H1 (cell line): Measurements from ENCODE around the gene MEX3D. TPM values are rescaled to one million over a fixed set of nuclear protein-coding genes. Genes with fewer than 3 reads are reported as not detected.

ENCODE experiments used
- CTCF ChIA-PET: fragments of 300-600 bp; sonication (Branson Sonifier 250); formaldehyde crosslinking; loops from one replicate; lab custom pipeline; 2021; ENCODE audit not compliant: partially characterized antibody; lab: Charles Lee
- POLR2A ChIA-PET: fragments of 300-600 bp; sonication (Branson Sonifier 250); formaldehyde crosslinking; loops from one replicate; lab custom pipeline; 2021; ENCODE audit warnings: inconsistent platforms; ENCODE audit not compliant: partially characterized antibody; lab: Charles Lee
- DNase-seq, 2 experiments: peaks; one replicate each; pipeline versions ENCODE4 v3.0.0 to v3.0.0-alpha.2; 2010 to 2022; ENCODE audit warnings: low spot score in 2 of 2, low read depth in 1 of 2, mixed read lengths in 1 of 2
- FAIRE-seq: peaks from 2 replicates; lab custom pipeline; 2011; peaks lifted over from hg19 to GRCh38; lab: Jason Lieb, UNC
- H2AFZ ChIP-seq: 2 replicates; pipeline ENCODE4 v1.8.1; 2012; ENCODE audit warnings: low read length, inconsistent platforms
- H2AK5ac ChIP-seq: 2 replicates; pipeline ENCODE4 v1.6.1; 2013; ENCODE audit warnings: low read depth, low read length
- H2BK120ac ChIP-seq: replicated peaks from 2 replicates; pipeline ENCODE3; 2013; ENCODE audit warnings: low read depth, low read length, inconsistent platforms
- H2BK12ac ChIP-seq: 2 replicates; pipeline ENCODE4 v1.6.1; 2013; ENCODE audit warnings: low read depth, low read length
- H2BK15ac ChIP-seq: 2 replicates; pipeline ENCODE4 v1.6.1; 2013; ENCODE audit warnings: low read length
- H2BK20ac ChIP-seq: 2 replicates; pipeline ENCODE4 v1.6.1; 2013; ENCODE audit warnings: low read length
- H2BK5ac ChIP-seq: 2 replicates; pipeline ENCODE4 v1.6.1; 2013; ENCODE audit warnings: low read depth, low read length
- H3K14ac ChIP-seq: 2 replicates; pipeline ENCODE4 v1.6.1; 2013; ENCODE audit warnings: inconsistent platforms; ENCODE audit not compliant: insufficient read length
- H3K18ac ChIP-seq: 2 replicates; pipeline ENCODE4 v1.6.1; 2013; ENCODE audit warnings: low read length; ENCODE audit errors: extremely low read depth
- H3K23ac ChIP-seq: 2 replicates; pipeline ENCODE4 v1.6.1; 2013; ENCODE audit warnings: inconsistent platforms; ENCODE audit not compliant: insufficient read length
- H3K23me2 ChIP-seq: 2 replicates; pipeline ENCODE4 v1.6.1; 2013; ENCODE audit warnings: low read depth, low read length
- H3K27ac ChIP-seq: 2 replicates; pipeline ENCODE4 v1.6.1; 2011; ENCODE audit warnings: low read depth, low read length, inconsistent platforms
- H3K27me3 ChIP-seq, 4 experiments: replicated peaks in 1 of 4; 1 replicate in 1 of 4; 2 replicates in 3 of 4; pipeline versions ENCODE4 v1.6.1 to v1.8.1; 2011 to 2013; ENCODE audit warnings: low read length in 3 of 4, mild to moderate bottlenecking in 3 of 4, inconsistent platforms in 2 of 4, mixed read lengths in 2 of 4, moderate library complexity in 1 of 4; ENCODE audit not compliant: control insufficient read depth in 3 of 4, insufficient read depth in 3 of 4; ENCODE audit errors: extremely low read depth in 1 of 4
- H3K36me3 ChIP-seq, 4 experiments: 2 replicates each; pipeline versions ENCODE4 v1.6.1 to v1.8.1; 2011 to 2013; ENCODE audit warnings: mild to moderate bottlenecking in 4 of 4, low read length in 3 of 4, moderate library complexity in 2 of 4, control low read depth in 1 of 4, inconsistent platforms in 1 of 4; ENCODE audit not compliant: insufficient read depth in 4 of 4, control insufficient read depth in 2 of 4
- H3K4ac ChIP-seq: replicated peaks from 2 replicates; pipeline ENCODE3; 2013; ENCODE audit warnings: low read length, low read depth, mixed read lengths, inconsistent platforms; ENCODE audit not compliant: insufficient read length
- H3K4me1 ChIP-seq, 4 experiments: replicated peaks in 1 of 4; 1 replicate in 1 of 4; 2 replicates in 3 of 4; pipeline versions ENCODE4 v1.6.1 to v1.8.1; 2011 to 2013; ENCODE audit warnings: low read length in 3 of 4, inconsistent platforms in 2 of 4, mixed read lengths in 1 of 4; ENCODE audit not compliant: insufficient read depth in 4 of 4, control insufficient read depth in 3 of 4
- H3K4me2 ChIP-seq, 2 experiments: 2 replicates each; pipeline versions ENCODE4 v1.6.1 to v1.8.1; 2011 to 2013; ENCODE audit warnings: low read depth in 2 of 2, low read length in 2 of 2, control low read depth in 1 of 2, inconsistent platforms in 1 of 2, mild to moderate bottlenecking in 1 of 2; ENCODE audit not compliant: insufficient read depth in 1 of 2
- H3K4me3 ChIP-seq, 4 experiments: fragments of 200-600, 300-600 bp in 1 of 4; sonication (generic), shearing (Covaris generic), sonication (Bioruptor Twin) in 1 of 4; 2 replicates each; pipeline versions ENCODE4 v1.5.1 to v1.8.1; 2011 to 2016; ENCODE audit warnings: low read length in 4 of 4, low read depth in 3 of 4, control low read depth in 2 of 4, inconsistent platforms in 2 of 4, mild to moderate bottlenecking in 2 of 4, mixed read lengths in 1 of 4, moderate library complexity in 1 of 4; ENCODE audit not compliant: insufficient read depth in 2 of 4; ENCODE audit errors: extremely low read depth in 1 of 4
- H3K56ac ChIP-seq: replicated peaks from 2 replicates; pipeline ENCODE3; 2013; ENCODE audit warnings: low read depth, mild to moderate bottlenecking, mixed read lengths, low read length, inconsistent platforms; ENCODE audit not compliant: insufficient read length
- H3K79me1 ChIP-seq: 2 replicates; pipeline ENCODE4 v1.6.1; 2013; ENCODE audit warnings: low read depth, low read length, control low read depth
- H3K79me2 ChIP-seq, 2 experiments: 2 replicates each; pipeline versions ENCODE4 v1.6.1 to v1.8.1; 2012 to 2013; ENCODE audit warnings: low read length in 2 of 2, mild to moderate bottlenecking in 2 of 2, inconsistent platforms in 1 of 2; ENCODE audit not compliant: insufficient read depth in 2 of 2, control insufficient read depth in 1 of 2
- H3K9ac ChIP-seq, 4 experiments: replicated peaks in 1 of 4; 1 replicate in 1 of 4; 2 replicates in 3 of 4; pipeline versions ENCODE4 v1.6.1 to v1.8.1; 2011 to 2013; ENCODE audit warnings: low read depth in 3 of 4, low read length in 3 of 4, control low read depth in 2 of 4, mild to moderate bottlenecking in 2 of 4, moderate library complexity in 2 of 4, inconsistent platforms in 1 of 4; ENCODE audit errors: extremely low read depth in 1 of 4
- H3K9me3 ChIP-seq, 2 experiments: 2 replicates each; pipeline versions ENCODE4 v1.6.1 to v1.8.1; 2012 to 2013; ENCODE audit warnings: mild to moderate bottlenecking in 2 of 2, moderate library complexity in 2 of 2, control low read depth in 1 of 2, inconsistent platforms in 1 of 2, low read depth in 1 of 2, low read length in 1 of 2, mixed read lengths in 1 of 2; ENCODE audit not compliant: insufficient read depth in 2 of 2
- H4K20me1 ChIP-seq, 2 experiments: replicated peaks in 1 of 2; 2 replicates each; pipeline versions ENCODE3 to v1.8.1; 2011 to 2013; ENCODE audit warnings: inconsistent platforms in 2 of 2, low read length in 2 of 2, mild to moderate bottlenecking in 1 of 2; ENCODE audit not compliant: insufficient read depth in 2 of 2, control insufficient read depth in 1 of 2
- H4K5ac ChIP-seq: 2 replicates; pipeline ENCODE4 v1.6.1; 2013; ENCODE audit warnings: low read length, low read depth, mixed read lengths, inconsistent platforms; ENCODE audit not compliant: insufficient read length
- H4K8ac ChIP-seq: 2 replicates; pipeline ENCODE4 v1.8.0; 2013; ENCODE audit warnings: mild to moderate bottlenecking, moderate library complexity, low read length, inconsistent platforms; ENCODE audit not compliant: insufficient read depth; ENCODE audit errors: extremely low read depth
- H4K91ac ChIP-seq: replicated peaks from 2 replicates; pipeline ENCODE3; 2013; ENCODE audit warnings: low read length, mixed read lengths, inconsistent platforms; ENCODE audit not compliant: insufficient read length
- CHD2 ChIP-seq: IDR thresholded peaks from 2 replicates; pipeline ENCODE4 v1.6.1; 2012; ENCODE audit warnings: low read length, improper control_type of control experiment
- E2F6 ChIP-seq: IDR thresholded peaks from 2 replicates; pipeline ENCODE4 v1.6.1; 2012; ENCODE audit warnings: inconsistent platforms
- KDM5A ChIP-seq: fragments of 200-600 bp; IDR thresholded peaks from 2 replicates; pipeline ENCODE4 v1.7.1; 2012; ENCODE audit warnings: mild to moderate bottlenecking, low read length, inconsistent platforms, mixed read lengths
- RBBP5 ChIP-seq: IDR thresholded peaks from 2 replicates; pipeline ENCODE4 v1.7.1; 2012; ENCODE audit warnings: low read depth, mild to moderate bottlenecking, inconsistent platforms, low read length, moderate library complexity, borderline replicate concordance
- SIN3A ChIP-seq, 2 experiments: IDR thresholded peaks in 1 of 2; conservative IDR thresholded peaks in 1 of 2; 2 replicates each; pipeline ENCODE4 v1.6.1; 2011 to 2012; ENCODE audit warnings: low read length in 2 of 2, improper control_type of control experiment in 1 of 2, low read depth in 1 of 2, mild to moderate bottlenecking in 1 of 2
- TAF1 ChIP-seq: IDR thresholded peaks from 2 replicates; pipeline ENCODE4 v1.6.1; 2011; ENCODE audit warnings: mild to moderate bottlenecking, low read depth, low read length
- WGBS, 2 experiments: shearing (Covaris generic) in 1 of 2; methylation state at CpG; one replicate each; pipeline versions ENCODE4 v1.1.6 to v1.1.7; 2013 to 2015; ENCODE audit warnings: low lambda C conversion rate in 2 of 2, mixed read lengths in 2 of 2, inconsistent platforms in 1 of 2, low coverage in 1 of 2, missing lambda C conversion rate in 1 of 2; ENCODE audit not compliant: insufficient replicate concordance in 2 of 2, insufficient coverage in 1 of 2, insufficient read length in 1 of 2; ENCODE audit errors: extremely low coverage in 1 of 2, missing lambda C conversion rate in 1 of 2; 5-methylcytosine and 5-hydroxymethylcytosine counted together
- polyA plus RNA-seq, 7 experiments: library from polyadenylated mRNA; depleted of rRNA in 3 of 7; stranded (reverse) in 5 of 7; unstranded in 2 of 7; fragments of >200 nt in 5 of 7; fragments of 200-250 nt in 2 of 7; gene quantifications; 1 replicate in 5 of 7; 2 replicates in 1 of 7; 4 replicates in 1 of 7; pipeline versions ENCODE4 v1.2.1 to v1.2.3, GENCODE V29; 2011 to 2013; ENCODE audit warnings: missing spikeins in 2 of 7, mixed read lengths in 2 of 7
- total RNA-seq: library from RNA; stranded (reverse); fragmentation: NEBNext Ultra II Directional; extraction: Animal tissue kit (Norgen Biotek cat#: 25700); gene quantifications from 2 replicates; pipeline ENCODE4 v1.2.1, GENCODE V29; 2021

MEX3D gene
- total and polyA plus RNA-seq, 2 of the 8 experiments (the other 6 are each of a cell fraction or from before 2014, with no cell fraction given): 20.8 to 78.8 TPM

- Histone ChIP-seq H3K79me1 (no peaks in the 10 kb centered on the region), H2AK5ac (no peak overlapping the region), H3K56ac (no peak overlapping the region), H4K91ac (no peak overlapping the region), H3K23me2 (peaks cover 8% of the 10 kb centered on the region; the same call in 1 of the 2 replicates), H2BK20ac (no peak overlapping the region), H3K4ac (no peak overlapping the region), H3K18ac (no peak overlapping the region), H3K4me1 (peaks cover 0 to 3% (median 1%) of the 10 kb centered on the region in 4 experiments; a peak in 3 of 7 replicates), H3K27ac (no peak overlapping the region), H3K14ac (no peak overlapping the region), H4K20me1 (peaks cover 8 to 14% of the 10 kb centered on the region in 2 experiments), H4K5ac (no peak overlapping the region), H2BK15ac (no peak overlapping the region), H3K27me3 (peaks cover 15 to 20% (median 19%) of the 10 kb centered on the region in 4 experiments), H2AFZ (no peak overlapping the region), H2BK5ac (no peak overlapping the region), H3K4me3 (no peak overlapping the region), H4K8ac (no peak overlapping the region), H3K9me3 (no peaks in the 10 kb centered on the region), H2BK12ac (no peak overlapping the region), H3K9ac (no peak overlapping the region), H3K36me3 (no peaks in the 10 kb centered on the region; a peak in 1 of 8 replicates), H2BK120ac (no peak overlapping the region), H3K4me2 (no peak overlapping the region), H3K79me2 (no peaks in the 10 kb centered on the region), H3K23ac (no peak overlapping the region)
- CTCF ChIA-PET: no interaction called here
- FAIRE-seq (no peak), DNase-seq (peak in 1 of 2 experiments; percentile 43)
- TF ChIP-seq SIN3A (conservative IDR thresholded peaks at IDR 0.05 in 1 of 2, IDR thresholded peaks at IDR 0.05 in 1 of 2; ENCODE audit: low read depth in 1 of 2, low read length in 2 of 2) (no peak), CHD2 (no peak), E2F6 (no peak), RBBP5 (no peak), TAF1 (no peak), KDM5A (no peak)
- POLR2A ChIA-PET: no interaction called here
- 92% methylated on average over 16 of the region's 23 CpGs; no CpG with 5 or more reads in 1 of the 2 experiments for WGBS, 2 experiments
These were observed 39.3 kb downstream of the MEX3D start for GRCh38 chr19:1528596-1529429.
